22Rv1 (cell line): ENCODE measurements around the gene DDAH1.

Source experiments
- CTCF ChIP-seq: fragments of 450-650 bp; IDR thresholded peaks from 2 replicates; pipeline ENCODE4 v1.5.1; 2017; ENCODE audit warnings: mild to moderate bottlenecking
- ZFX ChIP-seq: fragments of 450-650 bp; IDR thresholded peaks from 2 replicates; pipeline ENCODE4 v1.6.1; 2017; ENCODE audit warnings: antibody characterized with exemption, borderline replicate concordance

- no peak for TF ChIP-seq CTCF
- no peak for TF ChIP-seq ZFX
Measured at GRCh38 chr1:85406081-85406480, 58.9 kb downstream of the DDAH1 start.
